K562 (cell line): ENCODE measurements around the gene PLXNA3. TPM values are rescaled to one million over a fixed set of nuclear protein-coding genes. Genes with fewer than 3 reads are reported as not detected.

Source experiments
- E2F3 ChIP-seq: fragments of 250-450 bp; sonication (Bioruptor Pico); IDR thresholded peaks from 2 replicates; pipeline ENCODE4 v1.4.0; 2020; ENCODE audit warnings: mild to moderate bottlenecking
- FOXK2 ChIP-seq, 2 experiments: fragments of 450-650 bp; IDR thresholded peaks in 1 of 2; conservative IDR thresholded peaks in 1 of 2; 2 replicates each; pipeline ENCODE4 v1.6.1; 2016; ENCODE audit warnings: low read depth in 2 of 2, mild to moderate bottlenecking in 1 of 2
- FUS ChIP-seq: fragments of 200-400 bp; formaldehyde crosslinking; optimal IDR thresholded peaks from 2 replicates; pipeline ENCODE3; 2017; ENCODE audit warnings: low read depth, low read length
- HMG20A ChIP-seq: fragments of 450-650 bp; formaldehyde crosslinking; conservative IDR thresholded peaks from 2 replicates; pipeline ENCODE4 v1.4.0; 2020; ENCODE audit warnings: mild to moderate bottlenecking, mixed read lengths
- KDM5B ChIP-seq: fragments of 200-600 bp; sonication (generic); IDR thresholded peaks from 2 replicates; pipeline ENCODE4 v1.6.1; 2012; ENCODE audit warnings: low read depth, mild to moderate bottlenecking, moderate library complexity, low read length, control low read depth, inconsistent platforms; ENCODE audit not compliant: insufficient replicate concordance
- KLF6 ChIP-seq: fragments of 250-450 bp; sonication (Bioruptor Pico); IDR thresholded peaks from 2 replicates; pipeline ENCODE4 v1.4.0; 2020; ENCODE audit warnings: mild to moderate bottlenecking, moderate library complexity, borderline replicate concordance
- MAZ ChIP-seq, 2 experiments: fragments of 450-650 bp in 1 of 2; sonication (generic) in 1 of 2; formaldehyde crosslinking; IDR thresholded peaks in 1 of 2; conservative IDR thresholded peaks in 1 of 2; 2 replicates each; pipeline versions ENCODE4 v1.4.0 to v1.5.0; 2020; ENCODE audit warnings: mild to moderate bottlenecking in 1 of 2, missing genetic modification reagents in 1 of 2
- MECOM ChIP-seq: fragments of 250-450 bp; sonication (Bioruptor Pico); IDR thresholded peaks from 2 replicates; pipeline ENCODE4 v1.8.0; 2022; ENCODE audit warnings: inconsistent platforms
- SPI1 ChIP-seq: IDR thresholded peaks from 2 replicates; pipeline ENCODE4 v1.6.1; 2011; ENCODE audit warnings: low read depth, low read length, control low read depth, borderline replicate concordance
- SRSF3 ChIP-seq: fragments of 200-400 bp; formaldehyde crosslinking; IDR thresholded peaks from 2 replicates; pipeline ENCODE4 v1.6.1; 2016; ENCODE audit warnings: mild to moderate bottlenecking, low read length, moderate library complexity; ENCODE audit not compliant: insufficient read depth
- ZKSCAN1 ChIP-seq: fragments of 150-350 bp; IDR thresholded peaks from 2 replicates; pipeline ENCODE4 v1.6.1; 2016; ENCODE audit warnings: low read depth, low read length
- ZNF740 ChIP-seq, 3 experiments: fragments of 200-800 bp in 1 of 3; sonication (Bioruptor generic) in 1 of 3; sonication (generic) in 1 of 3; formaldehyde crosslinking in 1 of 3; IDR thresholded peaks; 2 replicates each; pipeline versions ENCODE4 v1.6.1 to v1.8.0; 2016 to 2022; ENCODE audit warnings: mild to moderate bottlenecking in 2 of 3, missing compliant biosample characterization in 2 of 3, missing genetic modification characterization in 2 of 3, missing genetic modification reagents in 1 of 3
- ZNF764 ChIP-seq: fragments of 250-450 bp; sonication (Bioruptor Pico); IDR thresholded peaks from 2 replicates; pipeline ENCODE4 v1.4.0; 2020; ENCODE audit warnings: low read depth, mild to moderate bottlenecking, moderate library complexity
- polyA plus RNA-seq, 8 experiments: library from polyadenylated mRNA; depleted of rRNA in 4 of 8; stranded (reverse) in 5 of 8; unstranded in 3 of 8; fragments of >200 nt; fragmentation: Nextera tagmentation in 2 of 8; fragmentation: Illumina TruSeq in 1 of 8; extraction: Ambion mirVana in 2 of 8; extraction: Trizol in 1 of 8; gene quantifications; 2 replicates each; pipeline versions ENCODE4 v1.2.1 to v1.2.3, GENCODE V29; 2011 to 2014; ENCODE audit warnings: inconsistent platforms in 1 of 8, missing spikeins in 1 of 8
- total RNA-seq, 7 experiments: library from RNA; depleted of rRNA in 6 of 7; stranded (reverse); fragments of >200 nt in 6 of 7; fragmentation: Illumina TruSeq in 2 of 7; extraction: Trizol in 2 of 7; gene quantifications; 2 replicates each; pipeline versions ENCODE4 v1.2.1 to v1.2.3, GENCODE V29; 2011 to 2021; ENCODE audit warnings: low replicate concordance in 1 of 7
- TF ChIP-seq, protein P1 (sequence below): fragments of 250-450 bp; sonication (Bioruptor Pico); IDR thresholded peaks from 2 replicates; pipeline ENCODE4 v1.5.0; 2020; ENCODE audit warnings: mild to moderate bottlenecking
- TF ChIP-seq, protein P2 (sequence below): fragments of 200-800 bp; sonication (Bioruptor generic); IDR thresholded peaks from 2 replicates; pipeline ENCODE4 v1.6.1; 2016; ENCODE audit warnings: missing genetic modification characterization, missing compliant biosample characterization

PLXNA3 gene
- total and polyA plus RNA-seq, 9 of the 15 experiments (the other 6 are each of a cell fraction or from before 2014, with no cell fraction given) = 0.32 to 47.8 (median 7.5) TPM

DNA sequence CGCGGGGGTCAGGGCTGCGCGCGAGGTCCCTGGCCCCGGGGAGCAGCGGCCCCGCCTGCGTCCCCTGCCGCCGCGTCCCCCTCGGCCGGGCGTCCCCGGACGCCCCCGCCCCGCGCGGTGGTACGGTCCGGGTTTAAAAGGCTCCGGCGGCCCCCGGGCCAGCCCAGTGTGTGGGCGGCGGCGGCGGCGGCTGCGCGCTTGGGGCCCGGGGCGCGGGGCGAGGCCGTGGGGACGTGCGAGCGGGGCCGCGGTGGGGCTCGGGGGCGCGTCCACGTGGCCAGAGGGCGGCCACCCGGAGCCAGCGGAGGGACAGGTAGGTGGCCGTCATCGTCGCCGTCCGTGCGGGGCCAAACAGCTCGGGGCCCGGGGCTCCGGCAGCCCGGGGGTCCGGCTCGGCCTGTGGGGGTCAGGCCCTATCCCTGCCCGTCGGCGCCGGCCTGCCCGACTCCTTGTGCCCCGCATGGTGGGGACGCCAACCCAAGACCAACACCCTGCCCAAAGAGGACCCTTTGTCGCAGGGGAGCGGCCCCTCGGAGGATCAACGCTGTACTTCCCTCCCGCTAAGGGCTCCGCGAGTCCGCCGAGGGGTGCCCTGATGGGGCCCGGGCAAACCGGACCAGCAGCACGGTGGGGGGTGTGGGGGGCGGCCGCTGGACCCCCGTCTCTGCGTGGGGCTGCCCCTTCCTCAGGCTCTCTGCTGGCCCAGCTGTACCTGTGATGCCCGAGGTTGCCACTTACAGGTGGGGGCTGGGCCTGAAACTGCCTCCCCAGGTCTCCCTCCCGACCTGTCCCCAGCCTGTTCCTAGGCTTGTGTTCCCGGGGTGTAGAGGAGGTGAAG is at the start of gene PLXNA3 (continued):
- TF ChIP-seq FOXK2 (conservative IDR thresholded peaks at IDR 0.05 in 1 of 2, IDR thresholded peaks at IDR 0.05 in 1 of 2; ENCODE audit: low read depth in 2 of 2) = no peak
- TF ChIP-seq SRSF3 = no peak
- TF ChIP-seq FUS = no peak
- no peak for TF ChIP-seq MECOM (CRISPR knock-in tag)
- TF ChIP-seq, protein P1, sequence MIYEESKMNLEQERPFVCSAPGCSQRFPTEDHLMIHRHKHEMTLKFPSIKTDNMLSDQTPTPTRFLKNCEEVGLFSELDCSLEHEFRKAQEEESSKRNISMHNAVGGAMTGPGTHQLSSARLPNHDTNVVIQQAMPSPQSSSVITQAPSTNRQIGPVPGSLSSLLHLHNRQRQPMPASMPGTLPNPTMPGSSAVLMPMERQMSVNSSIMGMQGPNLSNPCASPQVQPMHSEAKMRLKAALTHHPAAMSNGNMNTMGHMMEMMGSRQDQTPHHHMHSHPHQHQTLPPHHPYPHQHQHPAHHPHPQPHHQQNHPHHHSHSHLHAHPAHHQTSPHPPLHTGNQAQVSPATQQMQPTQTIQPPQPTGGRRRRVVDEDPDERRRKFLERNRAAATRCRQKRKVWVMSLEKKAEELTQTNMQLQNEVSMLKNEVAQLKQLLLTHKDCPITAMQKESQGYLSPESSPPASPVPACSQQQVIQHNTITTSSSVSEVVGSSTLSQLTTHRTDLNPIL (CRISPR knock-in tag) = no peak
- TF ChIP-seq MAZ (CRISPR knock-in tag; conservative IDR thresholded peaks at IDR 0.05 in 1 of 2, IDR thresholded peaks at IDR 0.05 in 1 of 2) = 0 out of 4 replicates have a peak, but pooled peaks of 1 of the 2 experiments have one; percentile 14
- TF ChIP-seq KDM5B = peak; percentile 73
- TF ChIP-seq ZNF740 (CRISPR knock-in tag; IDR thresholded peaks at IDR 0.05) = no peak
- no peak for TF ChIP-seq ZNF740 (tag; IDR thresholded peaks at IDR 0.05)
- TF ChIP-seq, protein P2, sequence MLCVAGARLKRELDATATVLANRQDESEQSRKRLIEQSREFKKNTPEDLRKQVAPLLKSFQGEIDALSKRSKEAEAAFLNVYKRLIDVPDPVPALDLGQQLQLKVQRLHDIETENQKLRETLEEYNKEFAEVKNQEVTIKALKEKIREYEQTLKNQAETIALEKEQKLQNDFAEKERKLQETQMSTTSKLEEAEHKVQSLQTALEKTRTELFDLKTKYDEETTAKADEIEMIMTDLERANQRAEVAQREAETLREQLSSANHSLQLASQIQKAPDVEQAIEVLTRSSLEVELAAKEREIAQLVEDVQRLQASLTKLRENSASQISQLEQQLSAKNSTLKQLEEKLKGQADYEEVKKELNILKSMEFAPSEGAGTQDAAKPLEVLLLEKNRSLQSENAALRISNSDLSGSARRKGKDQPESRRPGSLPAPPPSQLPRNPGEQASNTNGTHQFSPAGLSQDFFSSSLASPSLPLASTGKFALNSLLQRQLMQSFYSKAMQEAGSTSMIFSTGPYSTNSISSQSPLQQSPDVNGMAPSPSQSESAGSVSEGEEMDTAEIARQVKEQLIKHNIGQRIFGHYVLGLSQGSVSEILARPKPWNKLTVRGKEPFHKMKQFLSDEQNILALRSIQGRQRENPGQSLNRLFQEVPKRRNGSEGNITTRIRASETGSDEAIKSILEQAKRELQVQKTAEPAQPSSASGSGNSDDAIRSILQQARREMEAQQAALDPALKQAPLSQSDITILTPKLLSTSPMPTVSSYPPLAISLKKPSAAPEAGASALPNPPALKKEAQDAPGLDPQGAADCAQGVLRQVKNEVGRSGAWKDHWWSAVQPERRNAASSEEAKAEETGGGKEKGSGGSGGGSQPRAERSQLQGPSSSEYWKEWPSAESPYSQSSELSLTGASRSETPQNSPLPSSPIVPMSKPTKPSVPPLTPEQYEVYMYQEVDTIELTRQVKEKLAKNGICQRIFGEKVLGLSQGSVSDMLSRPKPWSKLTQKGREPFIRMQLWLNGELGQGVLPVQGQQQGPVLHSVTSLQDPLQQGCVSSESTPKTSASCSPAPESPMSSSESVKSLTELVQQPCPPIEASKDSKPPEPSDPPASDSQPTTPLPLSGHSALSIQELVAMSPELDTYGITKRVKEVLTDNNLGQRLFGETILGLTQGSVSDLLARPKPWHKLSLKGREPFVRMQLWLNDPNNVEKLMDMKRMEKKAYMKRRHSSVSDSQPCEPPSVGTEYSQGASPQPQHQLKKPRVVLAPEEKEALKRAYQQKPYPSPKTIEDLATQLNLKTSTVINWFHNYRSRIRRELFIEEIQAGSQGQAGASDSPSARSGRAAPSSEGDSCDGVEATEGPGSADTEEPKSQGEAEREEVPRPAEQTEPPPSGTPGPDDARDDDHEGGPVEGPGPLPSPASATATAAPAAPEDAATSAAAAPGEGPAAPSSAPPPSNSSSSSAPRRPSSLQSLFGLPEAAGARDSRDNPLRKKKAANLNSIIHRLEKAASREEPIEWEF (CRISPR knock-in tag) = no peak
- no peak for TF ChIP-seq ZNF764 (CRISPR knock-in tag)
- no peak for TF ChIP-seq HMG20A (CRISPR knock-in tag)
- TF ChIP-seq ZKSCAN1 = no peak
- no peak for TF ChIP-seq KLF6 (CRISPR knock-in tag)
- TF ChIP-seq E2F3 (CRISPR knock-in tag) = 0 out of 2 replicates have a peak, but pooled peaks have one; percentile 25
- no peak for TF ChIP-seq SPI1
